ENCODE measurements around the gene SPG7.
A peak's percentile ranks its signal among the peaks of the same experiment; 100 is the strongest.

Gene SPG7

DNA sequence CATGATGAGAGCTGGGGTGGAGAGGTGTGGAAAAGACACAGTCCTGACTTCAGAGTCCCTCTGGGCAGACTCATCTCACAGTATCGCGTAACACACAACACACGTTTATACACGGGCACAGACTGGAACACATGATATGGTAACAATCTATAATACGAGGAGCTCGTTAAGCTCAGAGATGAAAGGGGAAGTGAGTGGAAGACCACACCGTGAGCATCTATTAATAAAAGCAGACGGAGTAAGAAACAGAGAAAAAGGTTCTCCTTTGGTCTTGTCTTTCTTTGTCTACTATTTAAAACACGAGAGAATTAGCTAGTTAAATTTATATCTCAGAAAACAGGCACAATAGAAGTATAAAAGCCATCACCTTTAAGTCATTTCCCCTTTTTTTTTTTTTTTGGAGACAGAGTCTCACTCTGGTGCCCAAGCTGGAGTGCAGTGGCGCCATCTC lies 31.4 kb upstream of the SPG7 start:
- DNase-seq (ENCODE audit: low read depth) = peak; percentile 59
- H3K4me3 ChIP-seq (ENCODE audit: low read depth, low read length) = no peak overlapping the region
- no peak for TF ChIP-seq POLR2A (IDR thresholded peaks at IDR 0.05; ENCODE audit: extremely low read depth, insufficient read length)
- TF ChIP-seq, protein P1, sequence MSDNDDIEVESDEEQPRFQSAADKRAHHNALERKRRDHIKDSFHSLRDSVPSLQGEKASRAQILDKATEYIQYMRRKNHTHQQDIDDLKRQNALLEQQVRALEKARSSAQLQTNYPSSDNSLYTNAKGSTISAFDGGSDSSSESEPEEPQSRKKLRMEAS (IDR thresholded peaks at IDR 0.05; ENCODE audit: low read depth, low read length) = 0 out of 2 replicates have a peak, but pooled peaks have one; percentile 8

DNA sequence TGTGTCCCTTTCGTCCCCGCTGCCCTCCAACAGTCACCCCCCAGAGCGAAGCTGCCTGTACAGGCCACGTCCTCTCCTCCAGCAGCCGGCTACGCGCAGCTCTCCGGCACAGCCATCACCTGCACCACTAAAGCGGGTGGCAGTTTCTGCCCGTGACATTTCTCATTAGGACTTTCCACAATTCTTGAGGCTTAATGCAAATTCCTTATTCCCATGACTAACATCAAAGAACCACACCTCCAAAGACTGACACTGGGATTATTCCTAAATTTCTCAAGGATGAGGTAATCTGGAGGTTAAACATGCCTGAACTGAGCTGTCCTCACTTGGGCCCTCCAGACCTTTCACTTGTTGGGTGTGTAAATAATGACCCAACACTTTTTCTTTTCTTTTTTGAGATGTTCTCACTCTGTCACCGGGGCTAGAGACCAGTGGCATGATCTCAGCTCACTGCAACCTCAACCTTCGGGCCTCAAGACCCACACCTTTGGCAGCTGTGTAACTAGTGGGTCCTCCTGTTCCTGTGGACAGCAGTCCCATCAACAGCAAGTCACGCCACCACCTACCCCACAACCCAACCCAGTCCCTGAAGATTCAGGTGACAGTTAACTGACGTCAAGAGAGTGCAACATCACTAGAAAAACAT lies 29.5 kb upstream of the SPG7 start:
- DNase-seq (ENCODE audit: low read depth) = no peak
- no peak overlapping the region for H3K4me3 ChIP-seq (ENCODE audit: low read depth, low read length)
- TF ChIP-seq, protein P1 (IDR thresholded peaks at IDR 0.05; ENCODE audit: low read depth, low read length) = no peak
- TF ChIP-seq, protein P2, sequence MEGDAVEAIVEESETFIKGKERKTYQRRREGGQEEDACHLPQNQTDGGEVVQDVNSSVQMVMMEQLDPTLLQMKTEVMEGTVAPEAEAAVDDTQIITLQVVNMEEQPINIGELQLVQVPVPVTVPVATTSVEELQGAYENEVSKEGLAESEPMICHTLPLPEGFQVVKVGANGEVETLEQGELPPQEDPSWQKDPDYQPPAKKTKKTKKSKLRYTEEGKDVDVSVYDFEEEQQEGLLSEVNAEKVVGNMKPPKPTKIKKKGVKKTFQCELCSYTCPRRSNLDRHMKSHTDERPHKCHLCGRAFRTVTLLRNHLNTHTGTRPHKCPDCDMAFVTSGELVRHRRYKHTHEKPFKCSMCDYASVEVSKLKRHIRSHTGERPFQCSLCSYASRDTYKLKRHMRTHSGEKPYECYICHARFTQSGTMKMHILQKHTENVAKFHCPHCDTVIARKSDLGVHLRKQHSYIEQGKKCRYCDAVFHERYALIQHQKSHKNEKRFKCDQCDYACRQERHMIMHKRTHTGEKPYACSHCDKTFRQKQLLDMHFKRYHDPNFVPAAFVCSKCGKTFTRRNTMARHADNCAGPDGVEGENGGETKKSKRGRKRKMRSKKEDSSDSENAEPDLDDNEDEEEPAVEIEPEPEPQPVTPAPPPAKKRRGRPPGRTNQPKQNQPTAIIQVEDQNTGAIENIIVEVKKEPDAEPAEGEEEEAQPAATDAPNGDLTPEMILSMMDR (IDR thresholded peaks at IDR 0.05; ENCODE audit: low read depth, low read length) = no peak
- TF ChIP-seq MYC (IDR thresholded peaks at IDR 0.05; ENCODE audit: low read depth, low read length) (no peak), POLR2A (IDR thresholded peaks at IDR 0.05; ENCODE audit: extremely low read depth, insufficient read length) (no peak)

DNA sequence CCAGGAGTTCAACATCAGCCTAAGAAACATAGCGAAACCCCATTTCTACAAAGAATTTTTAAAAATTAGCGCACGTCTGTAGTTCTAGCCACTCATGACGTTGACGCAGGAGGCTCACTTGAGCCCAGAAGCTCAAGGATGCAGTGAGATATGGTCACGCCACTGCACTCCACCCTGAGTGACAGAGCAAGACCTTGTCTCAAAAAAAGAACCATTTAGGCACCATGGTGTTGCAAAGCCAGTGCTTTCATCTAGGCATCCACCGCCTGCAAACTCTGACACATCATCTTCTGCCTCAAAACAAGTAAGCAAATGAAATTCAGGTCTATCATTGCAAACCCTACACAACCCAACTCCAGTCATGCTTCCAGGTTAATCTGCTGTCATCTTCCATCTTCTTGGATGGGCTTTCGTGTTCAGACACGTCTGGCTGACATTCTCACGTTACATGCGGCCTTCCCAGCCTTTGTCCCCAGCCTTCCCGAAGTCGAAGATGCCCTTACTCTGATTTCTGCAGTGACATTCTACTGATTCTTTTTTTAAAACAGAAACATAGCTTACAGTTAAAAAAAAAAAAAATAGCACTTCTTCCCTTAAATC lies 26.7 kb upstream of the SPG7 start:
- no peak overlapping the region for H3K4me3 ChIP-seq (ENCODE audit: low read depth, low read length)
- no peak for DNase-seq (ENCODE audit: low read depth)
- TF ChIP-seq, protein P1 (IDR thresholded peaks at IDR 0.05; ENCODE audit: low read depth, low read length) = no peak

DNA sequence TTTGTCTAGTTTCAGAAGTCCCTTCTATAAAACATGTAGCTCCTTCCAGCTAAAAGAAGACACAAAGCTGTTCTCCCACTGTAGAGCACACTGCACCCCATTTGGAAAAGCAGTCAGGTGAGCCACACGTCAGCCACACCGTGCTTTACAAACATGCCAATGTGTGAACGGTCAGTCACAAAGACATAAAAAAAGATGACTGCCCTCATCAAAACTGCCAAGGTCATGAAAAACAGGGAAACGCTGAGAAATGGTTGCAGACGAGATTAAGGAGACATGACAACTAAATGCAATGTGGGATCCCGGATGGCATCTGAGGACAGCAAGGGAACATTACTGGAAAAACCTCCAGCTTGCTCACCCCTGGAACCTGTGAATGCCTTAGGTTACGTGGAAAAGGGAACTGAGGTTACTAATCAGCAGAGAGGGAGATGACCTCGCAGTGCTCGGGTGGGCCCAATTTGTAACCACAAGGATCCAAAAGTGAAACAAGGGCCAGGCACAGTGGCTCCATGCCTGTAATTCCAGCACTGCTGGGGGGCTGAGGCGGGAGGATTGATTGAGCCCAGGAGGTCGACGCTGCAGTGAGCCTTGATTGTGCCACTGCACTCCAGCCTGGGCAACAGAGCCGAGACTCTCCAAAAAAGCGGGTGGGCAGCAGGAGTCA lies 25.9 kb upstream of the SPG7 start:
- DNase-seq (ENCODE audit: low read depth) = no peak
- no peak overlapping the region for H3K4me3 ChIP-seq (ENCODE audit: low read depth, low read length)
- TF ChIP-seq MYC (IDR thresholded peaks at IDR 0.05; ENCODE audit: low read depth, low read length) (no peak), POLR2A (IDR thresholded peaks at IDR 0.05; ENCODE audit: extremely low read depth, insufficient read length) (no peak)
- TF ChIP-seq, protein P1 (IDR thresholded peaks at IDR 0.05; ENCODE audit: low read depth, low read length) = no peak
- TF ChIP-seq, protein P2 (IDR thresholded peaks at IDR 0.05; ENCODE audit: low read depth, low read length) = no peak

DNA sequence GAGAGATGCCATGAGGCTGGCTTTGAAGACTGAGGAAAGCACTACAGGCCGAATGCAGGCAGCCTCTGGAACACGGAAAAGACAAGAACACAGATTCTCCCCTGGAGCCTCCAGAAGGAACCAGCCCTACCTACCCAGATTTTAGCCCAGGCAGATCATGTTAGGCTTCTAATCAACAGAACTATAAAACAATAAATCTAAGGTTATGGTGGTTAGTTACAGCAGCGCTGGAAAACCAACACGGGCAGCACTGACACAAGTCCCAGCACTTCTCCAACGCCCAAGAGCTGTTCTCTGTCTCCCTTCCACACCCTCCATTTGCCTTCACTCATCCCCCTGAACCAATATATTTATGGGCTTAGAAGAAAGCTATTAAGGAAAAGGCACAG lies 25.4 kb upstream of the SPG7 start:
- H3K4me3 ChIP-seq (ENCODE audit: low read depth, low read length) = no peak overlapping the region
- no peak for DNase-seq (ENCODE audit: low read depth)
- TF ChIP-seq POLR2A (IDR thresholded peaks at IDR 0.05; ENCODE audit: extremely low read depth, insufficient read length) = no peak
- TF ChIP-seq, protein P2 (IDR thresholded peaks at IDR 0.05; ENCODE audit: low read depth, low read length) = no peak
- TF ChIP-seq, protein P1 (IDR thresholded peaks at IDR 0.05; ENCODE audit: low read depth, low read length) = no peak
- no peak for TF ChIP-seq MYC (IDR thresholded peaks at IDR 0.05; ENCODE audit: low read depth, low read length)

DNA sequence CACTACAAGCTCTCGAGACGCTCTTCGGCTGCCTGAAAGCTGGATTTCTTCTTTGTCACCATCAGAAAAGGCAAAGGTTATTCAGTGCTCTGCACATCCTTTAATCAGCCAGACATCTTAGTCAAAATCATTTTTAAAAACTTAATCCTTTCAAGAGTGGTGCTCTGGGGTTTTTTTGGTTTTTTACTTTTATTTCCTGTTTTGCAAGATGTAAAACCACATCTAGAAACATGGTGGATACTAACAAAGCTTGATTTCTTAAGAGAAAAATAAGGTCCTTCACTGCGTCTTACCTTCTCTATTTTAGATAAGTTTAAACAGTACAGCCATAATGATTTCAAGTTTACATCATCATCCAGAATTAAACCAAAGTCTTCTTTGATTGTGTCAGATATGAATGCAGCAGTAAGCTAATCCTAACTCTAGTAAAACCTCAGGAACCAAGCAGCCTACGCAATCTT lies 24.1 kb upstream of the SPG7 start:
- TF ChIP-seq, protein P1 (IDR thresholded peaks at IDR 0.05; ENCODE audit: low read depth, low read length) = no peak
- TF ChIP-seq, protein P2 (IDR thresholded peaks at IDR 0.05; ENCODE audit: low read depth, low read length) = no peak
- TF ChIP-seq MYC (IDR thresholded peaks at IDR 0.05; ENCODE audit: low read depth, low read length) = no peak
- TF ChIP-seq POLR2A (IDR thresholded peaks at IDR 0.05; ENCODE audit: extremely low read depth, insufficient read length) = no peak
- H3K4me3 ChIP-seq (ENCODE audit: low read depth, low read length) = no peak overlapping the region
- peak; percentile 38 for DNase-seq (ENCODE audit: low read depth)

Data from NB4 (cell line).